Lung microvascular endothelial cell (primary cell): ENCODE measurements around the gene RBM8A. TPM values are rescaled to one million over a fixed set of nuclear protein-coding genes. Genes with fewer than 3 reads are reported as not detected.
"Not testable (repeated sequence)": the region's sequence is repeated elsewhere in the genome, so short reads cannot be mapped to it uniquely, and the experiment has no call there.

ENCODE experiments used
- DNase-seq, 2 donors: peaks; one replicate each; pipeline versions ENCODE4 v3.0.0 to v3.0.0-alpha.2; 2010; ENCODE audit warnings: low read depth in 2 of 2
- total RNA-seq: library from RNA; depleted of rRNA; stranded (reverse); fragments of >200 nt; gene quantifications from 2 replicates; pipeline ENCODE4 v1.2.1, GENCODE V29; 2014

RBM8A gene
- total RNA-seq, 1 donor from 2014 or later: 77.8 TPM

GRCh38 chr1:145956781-145957442, 29.6 kb upstream of the RBM8A start:
- DNase-seq: peak; percentile 21 to 70

GRCh38 chr1:145956361-145956760, 29.1 kb upstream of the RBM8A start:
- peak in 1 of 2 donors; percentile 11 for DNase-seq

GRCh38 chr1:145955436-145955835, 28.2 kb upstream of the RBM8A start:
- DNase-seq: peak in 1 of 2 donors; percentile 19

- DNase-seq: no peak
Measured at GRCh38 chr1:145953861-145954260, 26.6 kb upstream of the RBM8A start.

GRCh38 chr1:145952903-145953302, 25.6 kb upstream of the RBM8A start:
- no peak for DNase-seq

- DNase-seq: no peak
Measured at GRCh38 chr1:145951526-145951925, 24.2 kb upstream of the RBM8A start.

GRCh38 chr1:145949219-145949618, 21.9 kb upstream of the RBM8A start:
- no peak for DNase-seq

- no peak for DNase-seq
Measured at GRCh38 chr1:145947551-145947950, 20.3 kb upstream of the RBM8A start.

GRCh38 chr1:145946477-145946986, 19.2 kb upstream of the RBM8A start:
- no peak for DNase-seq

- DNase-seq: no peak
Measured at GRCh38 chr1:145944532-145944931, 17.2 kb upstream of the RBM8A start.

- no peak for DNase-seq
Measured at GRCh38 chr1:145942871-145943270, 15.6 kb upstream of the RBM8A start.

- DNase-seq: no peak
Measured at GRCh38 chr1:145942405-145942804, 15.1 kb upstream of the RBM8A start.

GRCh38 chr1:145937436-145937835, 10.2 kb upstream of the RBM8A start:
- no peak for DNase-seq

GRCh38 chr1:145936247-145936646, 9.0 kb upstream of the RBM8A start:
- DNase-seq: no peak

- DNase-seq: no peak
Measured at GRCh38 chr1:145935708-145936107, 8.4 kb upstream of the RBM8A start.

- DNase-seq: not testable (repeated sequence)
Measured at GRCh38 chr1:145932522-145933009, 5.3 kb upstream of the RBM8A start.

GRCh38 chr1:145927916-145928643, 796 bp upstream of the RBM8A start:
- DNase-seq: no peak

GRCh38 chr1:145926686-145927062, 610 bp downstream of the RBM8A start:
- peak in 1 of 2 donors; percentile 40 for DNase-seq

- DNase-seq: no peak
Measured at GRCh38 chr1:145922266-145922665, 5.0 kb downstream of the RBM8A start.

GRCh38 chr1:145920297-145920696, 7.0 kb downstream of the RBM8A start:
- not testable (repeated sequence) for DNase-seq

GRCh38 chr1:145918992-145919939, 8.0 kb downstream of the RBM8A start:
- DNase-seq: peak; percentile 54 to 74
